HG03064 (cell line): ENCODE measurements around the gene MED25.

Experiments used
- ATAC-seq: cut with Tn5 transposase; IDR thresholded peaks from one replicate; pipeline ENCODE4 v1.9.1; 2021; ENCODE audit warnings: low read depth; ENCODE audit not compliant: unreplicated experiment

Gene MED25

DNA sequence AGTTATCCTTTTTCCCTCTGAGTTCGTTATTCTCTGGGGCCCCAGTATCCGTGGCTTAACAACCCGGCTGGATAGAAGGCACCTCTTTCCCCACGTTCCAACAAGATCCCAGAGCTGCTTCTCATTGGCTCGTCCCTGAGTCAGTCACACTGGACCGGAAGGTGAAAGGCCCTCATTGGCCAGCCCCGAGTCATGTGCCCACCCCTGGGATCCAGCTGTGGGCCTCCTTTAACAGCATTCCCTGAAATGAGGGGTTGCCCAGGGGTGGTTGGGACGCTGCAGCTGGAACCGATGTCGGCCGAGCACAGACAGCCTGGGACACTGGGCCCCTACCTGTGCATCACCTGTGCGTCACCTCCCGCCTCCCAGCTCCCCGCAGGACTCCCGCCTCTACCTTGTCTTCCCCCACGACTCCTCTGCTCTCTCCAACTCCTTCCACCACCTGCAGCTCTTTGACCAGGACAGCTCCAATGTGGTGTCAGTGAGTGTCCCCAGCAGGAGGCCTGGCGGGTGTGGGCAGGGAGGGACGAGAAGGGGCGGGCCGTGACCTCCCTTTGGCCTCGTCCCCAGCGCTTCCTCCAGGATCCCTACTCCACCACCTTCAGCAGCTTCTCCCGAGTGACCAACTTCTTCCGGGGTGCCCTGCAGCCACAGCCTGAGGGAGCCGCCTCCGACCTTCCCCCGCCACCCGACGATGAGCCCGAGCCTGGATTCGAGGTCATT lies 63.7 kb downstream of the MED25 start:
- ATAC-seq = no peak

DNA sequence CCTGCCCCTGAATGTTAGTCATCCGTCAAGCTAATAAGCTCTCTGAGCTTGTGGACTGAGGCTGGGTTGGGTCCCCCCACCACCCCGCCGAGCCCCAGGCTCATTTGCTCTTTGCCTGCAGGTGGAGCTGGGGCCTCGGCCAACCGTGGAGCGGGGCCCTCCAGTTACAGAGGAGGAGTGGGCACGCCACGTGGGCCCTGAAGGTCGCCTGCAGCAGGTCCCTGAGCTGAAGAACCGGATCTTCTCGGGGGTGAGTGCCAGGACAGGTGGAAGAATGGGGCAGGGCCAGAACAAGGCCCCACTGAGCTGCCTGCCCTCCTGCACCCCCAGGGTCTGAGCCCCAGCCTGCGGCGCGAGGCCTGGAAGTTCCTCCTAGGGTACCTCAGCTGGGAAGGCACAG lies 64.6 kb downstream of the MED25 start:
- ATAC-seq = no peak

DNA sequence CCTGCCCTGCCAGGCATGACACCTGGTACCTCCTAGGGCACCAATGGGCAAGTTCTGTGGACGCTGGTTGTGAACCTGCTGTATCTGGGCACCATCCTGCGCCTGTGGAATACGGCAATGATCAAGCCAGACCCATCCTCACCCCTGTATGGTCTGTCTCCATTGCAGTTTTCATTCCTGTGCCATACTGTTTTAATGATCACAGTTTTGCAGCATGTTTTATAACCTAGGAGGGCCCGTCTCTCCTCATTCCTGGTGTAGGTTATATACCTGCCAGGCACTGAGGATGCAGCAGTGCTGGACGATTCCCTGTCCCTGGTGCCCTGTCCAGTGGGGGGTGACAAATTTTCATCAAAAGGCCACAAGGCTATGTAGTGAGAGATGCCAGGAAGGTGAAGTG lies 65.0 kb downstream of the MED25 start:
- no peak for ATAC-seq

DNA sequence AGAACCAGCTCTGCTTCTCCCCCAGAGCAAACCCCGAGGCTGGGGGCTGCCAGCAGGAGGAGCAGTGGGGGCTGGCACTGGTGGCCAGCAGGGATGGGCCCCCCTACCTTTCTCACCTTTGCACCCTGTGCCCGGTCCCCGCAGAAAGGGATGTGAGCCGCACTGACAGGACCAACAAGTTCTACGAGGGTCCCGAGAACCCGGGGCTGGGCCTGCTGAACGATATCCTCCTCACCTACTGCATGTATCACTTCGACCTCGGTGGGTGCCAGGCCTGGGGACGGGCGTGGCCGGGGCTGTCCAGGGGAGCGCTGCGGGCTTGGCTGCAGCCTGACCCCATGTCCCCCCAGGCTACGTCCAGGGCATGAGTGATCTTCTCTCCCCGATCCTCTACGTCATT lies 66.0 kb downstream of the MED25 start:
- no peak for ATAC-seq

DNA sequence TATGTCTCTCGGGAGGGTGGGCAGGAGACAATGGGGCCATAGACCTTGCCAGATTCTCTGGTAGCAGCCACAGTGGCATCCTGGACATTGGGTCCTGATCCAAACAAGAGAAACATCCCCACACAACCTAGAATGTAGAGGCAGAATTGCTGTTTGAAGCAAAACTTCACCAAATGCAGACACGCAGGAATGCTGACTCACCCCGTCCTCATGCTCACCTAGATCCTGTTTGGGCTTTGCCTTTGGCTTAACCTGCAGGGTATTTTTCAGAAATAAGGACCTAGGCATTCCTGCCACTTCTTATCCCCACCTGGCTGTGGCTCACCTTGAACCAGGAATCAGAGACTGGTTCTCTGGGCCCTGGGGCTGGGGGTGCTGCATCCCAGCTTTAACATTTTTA lies 66.7 kb downstream of the MED25 start:
- ATAC-seq = no peak
